ENCODE results near the gene AP4M1.

The AP4M1 gene

GRCh38 chr7:100077205-100077604 is 24.2 kb upstream of the AP4M1 start:
- no peak overlapping the region for H3K27ac Mint-ChIP-seq
- peaks cover 21% of the 10 kb centered on the region for H3K4me1 Mint-ChIP-seq (ENCODE audit: low read depth)

DNA sequence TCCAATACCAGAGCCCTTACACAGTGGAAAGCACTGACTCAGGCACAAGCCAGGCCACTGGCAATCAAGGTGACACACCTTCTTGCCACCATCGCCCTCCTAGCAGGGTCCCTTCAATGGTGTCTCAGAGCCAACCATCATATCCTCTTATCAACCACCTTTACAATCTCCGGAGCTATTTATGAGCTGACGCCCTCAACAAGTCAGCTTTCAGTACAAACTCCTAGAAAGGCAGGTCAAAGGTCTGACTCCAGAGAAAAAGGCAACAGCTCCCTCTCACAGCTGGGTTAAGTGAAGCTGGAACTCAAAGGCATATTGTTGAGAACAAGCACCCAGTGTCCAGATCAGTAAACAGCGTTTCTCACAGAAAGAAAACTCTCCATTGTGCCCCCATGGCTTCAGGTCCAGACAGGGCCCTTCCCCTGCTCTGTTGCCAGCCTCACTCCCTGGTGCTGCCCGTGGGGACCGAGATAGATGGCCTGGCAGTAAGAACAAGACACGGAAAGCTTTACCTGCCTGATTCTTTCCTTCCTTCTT is 22.4 kb upstream of the AP4M1 start:
- Mint-ChIP-seq H3K9me3 (no peaks in the 10 kb centered on the region), H3K27ac (peak overlapping the region; percentile 57), H3K4me3 (peak overlapping the region; percentile 43), H3K27me3 (no peaks in the 10 kb centered on the region), H3K4me1 (ENCODE audit: low read depth) (peaks cover 28% of the 10 kb centered on the region), H3K36me3 (ENCODE audit: low read depth) (peaks cover 63% of the 10 kb centered on the region)
- no peak for DNase-seq

More at GRCh38 chr7:100077205-100077604, 24.2 kb upstream of the AP4M1 start:
- peaks cover 82% of the 10 kb centered on the region for H3K36me3 Mint-ChIP-seq (ENCODE audit: low read depth)
- DNase-seq, result no peak
- peaks cover 7% of the 10 kb centered on the region for H3K9me3 Mint-ChIP-seq
- H3K27me3 Mint-ChIP-seq, result no peaks in the 10 kb centered on the region
- no peak overlapping the region for H3K4me3 Mint-ChIP-seq

- peak overlapping the region; percentile 93 for H3K27ac Mint-ChIP-seq
- peaks cover 44% of the 10 kb centered on the region for H3K36me3 Mint-ChIP-seq (ENCODE audit: low read depth)
- peaks cover 28% of the 10 kb centered on the region for H3K4me1 Mint-ChIP-seq (ENCODE audit: low read depth)
- no peak for DNase-seq
- H3K9me3 Mint-ChIP-seq, result no peaks in the 10 kb centered on the region
- H3K4me3 Mint-ChIP-seq, result peak overlapping the region; percentile 88
- H3K27me3 Mint-ChIP-seq, result no peaks in the 10 kb centered on the region
Observed at GRCh38 chr7:100080907-100081534, 20.4 kb upstream of the AP4M1 start.

- Mint-ChIP-seq H3K9me3 (no peaks in the 10 kb centered on the region), H3K27me3 (no peaks in the 10 kb centered on the region), H3K4me3 (peak within 1 kb of the TSS; percentile 88), H3K4me1 (ENCODE audit: low read depth) (peaks cover 28% of the 10 kb centered on the region), H3K27ac (peak within 1 kb of the TSS; percentile 93), H3K36me3 (ENCODE audit: low read depth) (peaks cover 38% of the 10 kb centered on the region)
- peak; percentile 98 for DNase-seq
Observed at GRCh38 chr7:100081535-100082102, 19.8 kb upstream of the AP4M1 start, which contains the start of gene ZNF3. Gene ZNF3 (minus strand): TSS chr7:100081723. CDS start chr7:100077357, 4,366 bp downstream.

- H3K27ac Mint-ChIP-seq, result peak overlapping the region; percentile 93
- no peak for DNase-seq
- H3K36me3 Mint-ChIP-seq (ENCODE audit: low read depth), result peaks cover 27% of the 10 kb centered on the region
- peak overlapping the region; percentile 88 for H3K4me3 Mint-ChIP-seq
- peaks cover 35% of the 10 kb centered on the region for H3K4me1 Mint-ChIP-seq (ENCODE audit: low read depth)
- no peaks in the 10 kb centered on the region for H3K27me3 Mint-ChIP-seq
- H3K9me3 Mint-ChIP-seq, result no peaks in the 10 kb centered on the region
Observed at GRCh38 chr7:100082978-100083377, 18.5 kb upstream of the AP4M1 start.

GRCh38 chr7:100085515-100085914 is 15.9 kb upstream of the AP4M1 start:
- H3K4me1 Mint-ChIP-seq (ENCODE audit: low read depth), result peaks cover 38% of the 10 kb centered on the region
- no peak overlapping the region for H3K4me3 Mint-ChIP-seq
- H3K36me3 Mint-ChIP-seq (ENCODE audit: low read depth), result peaks cover 26% of the 10 kb centered on the region
- H3K9me3 Mint-ChIP-seq, result no peaks in the 10 kb centered on the region
- H3K27ac Mint-ChIP-seq, result no peak overlapping the region
- DNase-seq, result no peak
- no peaks in the 10 kb centered on the region for H3K27me3 Mint-ChIP-seq

DNA sequence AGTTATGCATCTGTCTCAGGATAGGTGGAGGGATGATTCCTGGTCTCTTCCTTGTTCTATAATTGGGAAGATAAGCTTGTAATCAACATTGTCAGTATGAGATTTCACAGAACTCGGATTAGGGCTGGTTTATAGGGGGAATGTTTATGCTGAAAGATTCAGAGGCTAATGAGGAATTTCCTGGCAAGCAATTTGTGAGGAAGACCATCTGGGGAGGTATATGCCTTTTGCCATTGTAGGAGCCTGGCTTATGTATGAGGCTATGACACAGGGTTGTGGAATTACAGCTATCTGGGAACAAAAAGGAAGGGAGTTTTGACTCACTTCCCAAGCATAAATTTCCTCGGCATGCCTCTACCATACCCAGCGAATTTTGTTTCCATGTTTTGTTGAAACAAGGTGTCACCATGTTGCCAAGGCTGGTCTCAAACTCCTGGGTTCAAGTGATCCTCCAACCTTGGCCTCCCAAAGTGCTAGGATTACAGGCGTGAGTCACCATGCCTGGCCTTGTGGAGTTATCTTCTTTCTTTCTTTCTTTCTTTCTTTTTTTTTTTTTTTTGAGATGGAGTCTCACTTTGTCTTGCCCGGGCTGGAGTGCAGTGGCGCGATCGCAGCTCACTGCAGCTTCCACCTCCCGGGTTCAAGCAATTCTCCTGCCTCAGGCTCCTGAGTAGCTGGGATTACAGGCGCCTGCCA is 14.2 kb upstream of the AP4M1 start:
- Mint-ChIP-seq H3K27me3 (no peaks in the 10 kb centered on the region), H3K27ac (peak overlapping the region; percentile 97), H3K4me1 (ENCODE audit: low read depth) (peaks cover 48% of the 10 kb centered on the region), H3K36me3 (ENCODE audit: low read depth) (peaks cover 36% of the 10 kb centered on the region), H3K9me3 (no peaks in the 10 kb centered on the region), H3K4me3 (no peak overlapping the region)
- DNase-seq, result no peak

- H3K9me3 Mint-ChIP-seq, result no peaks in the 10 kb centered on the region
- peaks cover 47% of the 10 kb centered on the region for H3K4me1 Mint-ChIP-seq (ENCODE audit: low read depth)
- peak overlapping the region; percentile 96 for H3K4me3 Mint-ChIP-seq
- H3K27ac Mint-ChIP-seq, result peak overlapping the region; percentile 97
- DNase-seq, result no peak
- H3K27me3 Mint-ChIP-seq, result no peaks in the 10 kb centered on the region
- peaks cover 46% of the 10 kb centered on the region for H3K36me3 Mint-ChIP-seq (ENCODE audit: low read depth)
Observed at GRCh38 chr7:100088095-100088620, 13.3 kb upstream of the AP4M1 start.

- DNase-seq, result peak; percentile 93
- Mint-ChIP-seq H3K36me3 (ENCODE audit: low read depth) (peaks cover 53% of the 10 kb centered on the region), H3K27ac (peak within 1 kb of the TSS; percentile 97), H3K4me1 (ENCODE audit: low read depth) (peaks cover 53% of the 10 kb centered on the region), H3K27me3 (no peaks in the 10 kb centered on the region), H3K9me3 (no peaks in the 10 kb centered on the region), H3K4me3 (peak within 1 kb of the TSS; percentile 96)
Observed at GRCh38 chr7:100088621-100089457, 12.6 kb upstream of the AP4M1 start, which contains the start of gene COPS6. Gene COPS6 (plus strand): TSS chr7:100088969. CDS start chr7:100088991, 22 bp downstream.

GRCh38 chr7:100089458-100090196 is 11.8 kb upstream of the AP4M1 start:
- Mint-ChIP-seq H3K36me3 (ENCODE audit: low read depth) (peaks cover 61% of the 10 kb centered on the region), H3K4me3 (peak overlapping the region; percentile 96), H3K27me3 (no peaks in the 10 kb centered on the region), H3K9me3 (no peaks in the 10 kb centered on the region), H3K4me1 (ENCODE audit: low read depth) (peaks cover 55% of the 10 kb centered on the region), H3K27ac (peak overlapping the region; percentile 97)
- DNase-seq, result no peak

GRCh38 chr7:100090527-100091410 is 10.7 kb upstream of the AP4M1 start:
- Mint-ChIP-seq H3K36me3 (ENCODE audit: low read depth) (peaks cover 72% of the 10 kb centered on the region), H3K4me3 (peak overlapping the region; percentile 96), H3K4me1 (ENCODE audit: low read depth) (peaks cover 61% of the 10 kb centered on the region), H3K27ac (peak overlapping the region; percentile 97), H3K9me3 (no peaks in the 10 kb centered on the region), H3K27me3 (no peaks in the 10 kb centered on the region)
- no peak for DNase-seq

GRCh38 chr7:100091411-100092181 is 9.8 kb upstream of the AP4M1 start:
- Mint-ChIP-seq H3K36me3 (ENCODE audit: low read depth) (peaks cover 80% of the 10 kb centered on the region), H3K9me3 (no peaks in the 10 kb centered on the region), H3K27me3 (no peaks in the 10 kb centered on the region), H3K4me3 (peak overlapping the region; percentile 23), H3K27ac (peak overlapping the region; percentile 97), H3K4me1 (ENCODE audit: low read depth) (peaks cover 64% of the 10 kb centered on the region)
- peak; percentile 53 for DNase-seq

Data from activated T-cell treated with anti-CD3 and anti-CD28 coated beads, Interleukin-2, amount 50 U/mL, for 24 hours (primary cell).